ENCODE data around the gene TNRC6C.

- TF ChIP-seq CTCF (IDR thresholded peaks at IDR 0.05; ENCODE audit: low read depth, low read length, missing input control) (no peak), JUND (IDR thresholded peaks at IDR 0.05) (no peak), ATF3 (IDR thresholded peaks at IDR 0.05) (no peak)
Observed at GRCh38 chr17:78041386-78042179, 83.1 kb downstream of the TNRC6C start.
